KG1 (cell line): ENCODE measurements around the gene HUNK.

Experiments used
- DNase-seq: peaks from one replicate; lab custom pipeline; 2025; lab: John Stamatoyannopoulos, UW

The HUNK gene

GRCh38 chr21:31896019-31896418, 23.2 kb downstream of the HUNK start:
- no peak for DNase-seq

GRCh38 chr21:31897311-31897710, 24.5 kb downstream of the HUNK start:
- DNase-seq = no peak

GRCh38 chr21:31898933-31899630, 26.3 kb downstream of the HUNK start:
- no peak for DNase-seq

GRCh38 chr21:31900121-31900895, 27.5 kb downstream of the HUNK start:
- no peak for DNase-seq

GRCh38 chr21:31901315-31901714, 28.5 kb downstream of the HUNK start:
- no peak for DNase-seq

- no peak for DNase-seq
Measured at GRCh38 chr21:31902438-31902837, 29.6 kb downstream of the HUNK start.

GRCh38 chr21:31903896-31904295, 31.1 kb downstream of the HUNK start:
- no peak for DNase-seq

- DNase-seq = no peak
Measured at GRCh38 chr21:31905503-31906451, 33.0 kb downstream of the HUNK start.

GRCh38 chr21:31908106-31909031, 35.5 kb downstream of the HUNK start:
- DNase-seq = no peak

GRCh38 chr21:31909153-31910073, 36.6 kb downstream of the HUNK start:
- DNase-seq = no peak

- DNase-seq = no peak
Measured at GRCh38 chr21:31910074-31910470, 37.3 kb downstream of the HUNK start.

GRCh38 chr21:31911138-31911907, 38.5 kb downstream of the HUNK start:
- no peak for DNase-seq

- no peak for DNase-seq
Measured at GRCh38 chr21:31912501-31912900, 39.7 kb downstream of the HUNK start.

GRCh38 chr21:31913182-31913608, 40.4 kb downstream of the HUNK start:
- DNase-seq = no peak

GRCh38 chr21:31914472-31914871, 41.7 kb downstream of the HUNK start:
- DNase-seq = no peak

GRCh38 chr21:31915566-31915965, 42.7 kb downstream of the HUNK start:
- DNase-seq = no peak

GRCh38 chr21:31917108-31917507, 44.3 kb downstream of the HUNK start:
- no peak for DNase-seq

- no peak for DNase-seq
Measured at GRCh38 chr21:31918250-31918775, 45.5 kb downstream of the HUNK start.

GRCh38 chr21:31920275-31920674, 47.5 kb downstream of the HUNK start:
- no peak for DNase-seq
